WI38 (cell line): ENCODE results near the gene RIPK4.

Experiments
- H3K4me3 ChIP-seq: 2 replicates; pipeline ENCODE4 v1.5.1; 2011; ENCODE audit warnings: low read depth, mild to moderate bottlenecking, control low read depth, low read length
- CTCF ChIP-seq: IDR thresholded peaks from 2 replicates; pipeline ENCODE4 v1.5.1; 2012; ENCODE audit warnings: low read depth, mild to moderate bottlenecking, control low read depth, low read length

RIPK4 gene

GRCh38 chr21:41755934-41756773, 10.7 kb downstream of the RIPK4 start:
- TF ChIP-seq CTCF, result no peak

GRCh38 chr21:41755258-41755933, 11.5 kb downstream of the RIPK4 start:
- no peak overlapping the region for H3K4me3 ChIP-seq
- no peak for TF ChIP-seq CTCF

More at GRCh38 chr21:41755934-41756773, 10.7 kb downstream of the RIPK4 start:
- H3K4me3 ChIP-seq, result no peak overlapping the region

GRCh38 chr21:41754479-41754891, 12.4 kb downstream of the RIPK4 start:
- TF ChIP-seq CTCF, result no peak
- no peak overlapping the region for H3K4me3 ChIP-seq

GRCh38 chr21:41753006-41753898, 13.6 kb downstream of the RIPK4 start:
- no peak overlapping the region for H3K4me3 ChIP-seq
- TF ChIP-seq CTCF, result no peak

- no peak overlapping the region for H3K4me3 ChIP-seq
- no peak for TF ChIP-seq CTCF
Observed at GRCh38 chr21:41752231-41752681, 14.6 kb downstream of the RIPK4 start.

- TF ChIP-seq CTCF, result no peak
- H3K4me3 ChIP-seq, result no peak overlapping the region
Observed at GRCh38 chr21:41751611-41752011, 15.2 kb downstream of the RIPK4 start.
